ENCODE measurements around the gene PAK1.

DNA sequence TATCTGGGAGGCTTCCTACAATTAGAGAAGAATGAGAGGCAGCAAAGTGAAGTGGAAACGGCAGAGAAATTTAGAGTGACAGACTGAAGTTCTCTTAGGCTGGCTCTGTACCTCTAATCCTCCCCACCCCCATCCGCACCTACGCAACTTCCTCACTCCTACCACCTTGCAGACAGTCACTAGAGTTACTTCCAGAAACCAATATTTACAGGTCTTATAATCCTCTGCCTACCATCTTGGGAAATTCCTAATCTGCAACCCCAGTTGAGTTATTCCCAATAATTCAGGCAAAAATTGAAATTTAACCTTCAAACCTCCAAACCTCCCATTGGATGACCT is 71.7 kb downstream of the PAK1 start:
- no peak for TF ChIP-seq ARNT (IDR thresholded peaks at IDR 0.05)
- no peak for TF ChIP-seq TARDBP (IDR thresholded peaks at IDR 0.05)
- TF ChIP-seq ELF4 (IDR thresholded peaks at IDR 0.05), result no peak
- TF ChIP-seq, protein P1, sequence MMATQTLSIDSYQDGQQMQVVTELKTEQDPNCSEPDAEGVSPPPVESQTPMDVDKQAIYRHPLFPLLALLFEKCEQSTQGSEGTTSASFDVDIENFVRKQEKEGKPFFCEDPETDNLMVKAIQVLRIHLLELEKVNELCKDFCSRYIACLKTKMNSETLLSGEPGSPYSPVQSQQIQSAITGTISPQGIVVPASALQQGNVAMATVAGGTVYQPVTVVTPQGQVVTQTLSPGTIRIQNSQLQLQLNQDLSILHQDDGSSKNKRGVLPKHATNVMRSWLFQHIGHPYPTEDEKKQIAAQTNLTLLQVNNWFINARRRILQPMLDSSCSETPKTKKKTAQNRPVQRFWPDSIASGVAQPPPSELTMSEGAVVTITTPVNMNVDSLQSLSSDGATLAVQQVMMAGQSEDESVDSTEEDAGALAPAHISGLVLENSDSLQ (IDR thresholded peaks at IDR 0.05), result 0 out of 2 replicates have a peak, but pooled peaks have one; percentile 16
- TF ChIP-seq BHLHE40 (IDR thresholded peaks at IDR 0.05; ENCODE audit: borderline replicate concordance), result no peak
- TF ChIP-seq FOXA1 (IDR thresholded peaks at IDR 0.05), result no peak

Data from HEK293T (cell line).